GM20431 (cell line): Measurements from ENCODE around the gene FYN.

Experiments used
- in situ Hi-C: fragments of 300-500 bp; cut with MseI, MboI; formaldehyde crosslinking; loops from one replicate; pipeline ENCODE4 v1.15.0; 2020; ENCODE audit warnings: low sequenced_read_pairs; ENCODE audit not compliant: unreplicated experiment

Gene FYN

GRCh38 chr6:111740506-111740905 is 132.7 kb downstream of the FYN start:
- in situ Hi-C loops: no loop called here

- in situ Hi-C loops: no loop called here
Observed at GRCh38 chr6:111739257-111739696, 134.0 kb downstream of the FYN start.

- in situ Hi-C loops: no loop called here
Observed at GRCh38 chr6:111738631-111739030, 134.6 kb downstream of the FYN start.

GRCh38 chr6:111738156-111738555 is 135.1 kb downstream of the FYN start:
- in situ Hi-C loops: no loop called here

GRCh38 chr6:111737065-111737521 is 136.2 kb downstream of the FYN start:
- in situ Hi-C loops: no loop called here

- in situ Hi-C loops: no loop called here
Observed at GRCh38 chr6:111736005-111736608, 137.1 kb downstream of the FYN start.

GRCh38 chr6:111734068-111735061 is 138.9 kb downstream of the FYN start:
- in situ Hi-C loops: no loop called here

GRCh38 chr6:111732390-111732789 is 140.9 kb downstream of the FYN start:
- in situ Hi-C loops: no loop called here

- in situ Hi-C loops: no loop called here
Observed at GRCh38 chr6:111731456-111732195, 141.6 kb downstream of the FYN start.

GRCh38 chr6:111730864-111731263 is 142.4 kb downstream of the FYN start:
- in situ Hi-C loops: no loop called here

- in situ Hi-C loops: no loop called here
Observed at GRCh38 chr6:111727802-111728201, 145.4 kb downstream of the FYN start.

GRCh38 chr6:111727041-111727440 is 146.2 kb downstream of the FYN start:
- in situ Hi-C loops: no loop called here

GRCh38 chr6:111725446-111726112 is 147.7 kb downstream of the FYN start:
- in situ Hi-C loops: no loop called here

GRCh38 chr6:111724505-111724904 is 148.7 kb downstream of the FYN start:
- in situ Hi-C loops: loop anchor here (25.0 kb wide), 1 partner anchor 288 kb away; no protein-coding TSS in a partner anchor

GRCh38 chr6:111724039-111724438 is 149.2 kb downstream of the FYN start:
- in situ Hi-C loops: loop anchor here (25.0 kb wide), 1 partner anchor 288 kb away; no protein-coding TSS in a partner anchor

- in situ Hi-C loops: loop anchor here (25.0 kb wide), 1 partner anchor 289 kb away; no protein-coding TSS in a partner anchor
Observed at GRCh38 chr6:111723412-111723970, 149.8 kb downstream of the FYN start.

GRCh38 chr6:111722179-111722731 is 151.0 kb downstream of the FYN start:
- in situ Hi-C loops: loop anchor here (25.0 kb wide), 1 partner anchor 290 kb away; no protein-coding TSS in a partner anchor

GRCh38 chr6:111721753-111722154 is 151.5 kb downstream of the FYN start:
- in situ Hi-C loops: loop anchor here (25.0 kb wide), 1 partner anchor 291 kb away; no protein-coding TSS in a partner anchor
